ENCODE measurements around the gene CTTNBP2. TPM values are rescaled to one million over a fixed set of nuclear protein-coding genes. Genes with fewer than 3 reads are reported as not detected.

The CTTNBP2 gene
- polyA plus RNA-seq, 2 of the 4 experiments (the other 2 are of a cell fraction): 0.18 to 0.25 TPM

DNA sequence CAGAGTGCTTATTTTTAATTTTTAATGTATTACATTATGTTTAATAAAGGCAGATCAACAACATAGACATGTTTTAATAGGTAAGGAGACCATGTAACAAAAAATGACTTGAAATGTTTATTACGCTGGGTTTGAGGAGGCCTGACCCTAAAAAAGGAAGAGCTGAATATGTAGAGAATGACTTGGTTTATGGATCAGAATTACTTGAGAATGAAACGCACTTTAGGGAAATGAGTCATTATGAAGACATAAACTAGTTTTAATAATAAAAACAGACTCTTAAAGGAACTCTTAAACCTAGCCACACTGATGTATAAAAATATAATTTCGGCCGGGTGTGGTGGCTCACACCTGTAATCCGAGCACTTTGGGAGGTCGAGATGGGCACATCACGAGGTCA lies 56.5 kb downstream of the CTTNBP2 start:
- Histone ChIP-seq H3K4me2 (no peak overlapping the region), H3K4me1 (no peaks in the 10 kb centered on the region), H3K4me3 (no peak overlapping the region), H3K9me3 (no peaks in the 10 kb centered on the region), H3K27ac (no peak overlapping the region)
- no peak for TF ChIP-seq TP53 (CRISPR knock-in tag; IDR thresholded peaks at IDR 0.05)
- TF ChIP-seq, protein P1, sequence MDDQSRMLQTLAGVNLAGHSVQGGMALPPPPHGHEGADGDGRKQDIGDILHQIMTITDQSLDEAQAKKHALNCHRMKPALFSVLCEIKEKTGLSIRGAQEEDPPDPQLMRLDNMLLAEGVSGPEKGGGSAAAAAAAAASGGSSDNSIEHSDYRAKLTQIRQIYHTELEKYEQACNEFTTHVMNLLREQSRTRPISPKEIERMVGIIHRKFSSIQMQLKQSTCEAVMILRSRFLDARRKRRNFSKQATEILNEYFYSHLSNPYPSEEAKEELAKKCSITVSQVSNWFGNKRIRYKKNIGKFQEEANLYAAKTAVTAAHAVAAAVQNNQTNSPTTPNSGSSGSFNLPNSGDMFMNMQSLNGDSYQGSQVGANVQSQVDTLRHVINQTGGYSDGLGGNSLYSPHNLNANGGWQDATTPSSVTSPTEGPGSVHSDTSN (IDR thresholded peaks at IDR 0.05): no peak
- TF ChIP-seq, protein P2, sequence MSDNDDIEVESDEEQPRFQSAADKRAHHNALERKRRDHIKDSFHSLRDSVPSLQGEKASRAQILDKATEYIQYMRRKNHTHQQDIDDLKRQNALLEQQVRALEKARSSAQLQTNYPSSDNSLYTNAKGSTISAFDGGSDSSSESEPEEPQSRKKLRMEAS (IDR thresholded peaks at IDR 0.05): no peak
- no peak for TF ChIP-seq JUN (IDR thresholded peaks at IDR 0.05)
- no peak for TF ChIP-seq EP300 (IDR thresholded peaks at IDR 0.05)
- TF ChIP-seq NPAS2 (CRISPR knock-in tag; IDR thresholded peaks at IDR 0.05; ENCODE audit: borderline replicate concordance): no peak
- no peak for TF ChIP-seq HOXB13 (CRISPR knock-in tag; IDR thresholded peaks at IDR 0.05; ENCODE audit: low read depth)
- no peak for TF ChIP-seq ZC3H11A (IDR thresholded peaks at IDR 0.05)
- no peak for TF ChIP-seq HOXA7 (CRISPR knock-in tag; IDR thresholded peaks at IDR 0.05)
- TF ChIP-seq ZSCAN20 (CRISPR knock-in tag; IDR thresholded peaks at IDR 0.05): no peak
- no peak for TF ChIP-seq RCOR1 (IDR thresholded peaks at IDR 0.05; ENCODE audit: low read depth, low read length)
- no peak for TF ChIP-seq POLR2AphosphoS2 (conservative IDR thresholded peaks at IDR 0.05; ENCODE audit: low read length)
- FAIRE-seq: no peak
- ChIA-PET CTCF (interaction anchor here (1.0 kb wide), 1 partner anchor 14 kb away, joined by 3 read pairs; no protein-coding TSS in a partner anchor), POLR2A (no interaction called here)
- no peak for DNase-seq (ENCODE audit: low read depth in 1 of 2, low spot score in 1 of 2)
- no peak for ATAC-seq
- 49% methylated on average over 7 of the region's 7 CpGs for WGBS (ENCODE audit: missing lambda C conversion rate)

DNA sequence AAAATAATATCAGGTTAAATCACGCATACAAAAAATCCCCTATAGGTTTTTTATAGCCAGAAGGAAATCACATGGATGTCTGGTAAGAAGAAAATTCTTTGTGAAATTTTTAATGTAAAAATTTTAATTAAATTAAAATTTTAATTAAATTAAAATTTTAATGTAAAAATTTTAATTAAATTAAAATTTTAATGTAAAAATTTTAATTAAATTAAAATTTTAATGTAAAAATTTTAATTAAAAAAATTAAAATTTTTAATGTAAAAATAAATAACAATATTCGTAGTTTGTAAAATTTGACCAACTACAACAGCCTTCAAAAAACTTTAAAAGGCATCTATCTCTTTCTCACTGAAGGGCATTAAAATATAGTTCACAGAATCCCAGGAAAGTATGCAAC lies 61.5 kb downstream of the CTTNBP2 start:
- ChIA-PET POLR2A (no interaction called here), CTCF (no interaction called here)
- DNase-seq (ENCODE audit: low read depth in 1 of 2, low spot score in 1 of 2): no peak
- Histone ChIP-seq H3K4me2 (no peak overlapping the region), H3K4me1 (no peaks in the 10 kb centered on the region), H3K9me3 (no peaks in the 10 kb centered on the region), H3K27ac (no peak overlapping the region), H3K4me3 (no peak overlapping the region)
- no peak for FAIRE-seq
- ATAC-seq: no peak
- TF ChIP-seq TP53 (CRISPR knock-in tag; IDR thresholded peaks at IDR 0.05) (no peak), RCOR1 (IDR thresholded peaks at IDR 0.05; ENCODE audit: low read depth, low read length) (no peak), FOSB (CRISPR knock-in tag; IDR thresholded peaks at IDR 0.05) (no peak), FOXS1 (CRISPR knock-in tag; IDR thresholded peaks at IDR 0.05) (no peak), KDM1A (IDR thresholded peaks at IDR 0.05; ENCODE audit: low read depth) (no peak), RFX5 (IDR thresholded peaks at IDR 0.05) (no peak), RAD21 (conservative IDR thresholded peaks at IDR 0.05 in 1 of 2, IDR thresholded peaks at IDR 0.05 in 1 of 2) (no peak), CEBPB (IDR thresholded peaks at IDR 0.05) (no peak)
- TF ChIP-seq, protein P3, sequence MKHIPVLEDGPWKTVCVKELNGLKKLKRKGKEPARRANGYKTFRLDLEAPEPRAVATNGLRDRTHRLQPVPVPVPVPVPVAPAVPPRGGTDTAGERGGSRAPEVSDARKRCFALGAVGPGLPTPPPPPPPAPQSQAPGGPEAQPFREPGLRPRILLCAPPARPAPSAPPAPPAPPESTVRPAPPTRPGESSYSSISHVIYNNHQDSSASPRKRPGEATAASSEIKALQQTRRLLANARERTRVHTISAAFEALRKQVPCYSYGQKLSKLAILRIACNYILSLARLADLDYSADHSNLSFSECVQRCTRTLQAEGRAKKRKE (CRISPR knock-in tag; IDR thresholded peaks at IDR 0.05; ENCODE audit: low read depth): no peak
- WGBS (ENCODE audit: missing lambda C conversion rate): 39% methylated on average over 2 of the region's 2 CpGs

DNA sequence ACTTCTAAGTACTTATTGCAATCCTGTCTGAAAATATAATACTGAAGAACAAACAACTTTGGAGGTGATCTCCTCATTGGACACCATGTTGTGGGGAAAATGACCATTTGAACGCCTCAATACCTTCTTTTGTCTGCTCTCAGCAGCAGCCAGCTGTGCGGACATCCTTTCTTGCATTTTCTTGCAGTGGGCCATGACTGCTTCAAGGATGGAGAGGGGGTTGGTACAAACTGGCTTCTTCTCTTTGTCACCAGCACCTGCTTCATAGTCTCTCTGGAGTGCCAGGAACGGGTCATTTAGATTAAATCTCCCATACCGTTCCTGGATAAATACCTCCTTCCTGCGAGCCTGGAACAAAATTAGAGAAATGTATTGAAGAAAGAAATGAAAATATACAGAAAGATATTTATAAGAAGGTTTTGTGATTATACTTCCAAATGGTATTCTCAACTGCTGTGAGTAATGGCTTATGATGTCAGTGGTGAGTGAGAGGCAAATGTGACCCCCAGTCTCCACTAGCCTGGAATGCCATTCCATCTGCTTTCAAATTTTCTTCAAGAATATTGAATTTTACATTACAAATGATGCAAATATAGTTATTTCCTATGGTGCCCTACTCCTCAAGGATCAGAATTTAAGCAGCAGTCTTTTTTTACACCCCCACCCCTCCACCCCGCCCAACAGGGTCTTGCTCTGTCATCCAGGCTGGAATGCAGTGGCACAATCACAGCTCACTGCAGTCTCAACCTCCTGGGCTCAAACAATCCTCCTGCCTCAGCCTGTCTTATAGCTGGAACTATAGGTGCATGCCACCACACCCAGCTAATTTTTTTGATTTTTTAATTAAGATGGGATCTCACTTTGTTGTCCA lies 62.4 kb downstream of the CTTNBP2 start:
- H3K4me3 ChIP-seq: no peak overlapping the region
- DNase-seq (ENCODE audit: low read depth in 1 of 2, low spot score in 1 of 2) (no peak), ATAC-seq (no peak), FAIRE-seq (no peak)
- H3K4me2 ChIP-seq: no peak overlapping the region
- no peaks in the 10 kb centered on the region for H3K9me3 ChIP-seq
- 44% methylated on average over 5 of the region's 6 CpGs for WGBS (ENCODE audit: missing lambda C conversion rate)
- H3K4me1 ChIP-seq: no peaks in the 10 kb centered on the region
- no peak overlapping the region for H3K27ac ChIP-seq
- TF ChIP-seq, protein P4, sequence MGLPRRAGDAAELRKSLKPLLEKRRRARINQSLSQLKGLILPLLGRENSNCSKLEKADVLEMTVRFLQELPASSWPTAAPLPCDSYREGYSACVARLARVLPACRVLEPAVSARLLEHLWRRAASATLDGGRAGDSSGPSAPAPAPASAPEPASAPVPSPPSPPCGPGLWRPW (IDR thresholded peaks at IDR 0.05): no peak
- TF ChIP-seq RAD21 (conservative IDR thresholded peaks at IDR 0.05 in 1 of 2, IDR thresholded peaks at IDR 0.05 in 1 of 2) (no peak), EP300 (IDR thresholded peaks at IDR 0.05) (no peak), SREBF2 (IDR thresholded peaks at IDR 0.05) (no peak), EHMT2 (IDR thresholded peaks at IDR 0.05; ENCODE audit: low read depth) (no peak), MYC (IDR thresholded peaks at IDR 0.05; ENCODE audit: borderline replicate concordance, low read length) (no peak), PHF8 (IDR thresholded peaks at IDR 0.05; ENCODE audit: borderline replicate concordance, low read depth) (no peak)
- TF ChIP-seq, protein P2 (IDR thresholded peaks at IDR 0.05): no peak
- CTCF ChIA-PET: interaction anchor here (1.0 kb wide), 1 partner anchor 27 kb away, joined by 3 read pairs; no protein-coding TSS in a partner anchor
- POLR2A ChIA-PET: no interaction called here

All from A549 (cell line).